Neural cell (in vitro differentiated cells): ENCODE data around the gene SLFN12L. TPM values are rescaled to one million over a fixed set of nuclear protein-coding genes. Genes with fewer than 3 reads are reported as not detected.

ENCODE experiments used
- H2AFZ ChIP-seq: fragments of 200-600, 300-800 bp; sonication (generic), shearing (Covaris generic); 2 replicates; pipeline ENCODE4 v1.6.0; 2014; ENCODE audit warnings: low read depth, mild to moderate bottlenecking, antibody characterized with exemption, low read length, moderate library complexity
- H3F3A ChIP-seq: fragments of 200-600 bp; shearing (Covaris generic); 2 replicates; pipeline ENCODE4 v1.6.1; 2016; ENCODE audit warnings: mild to moderate bottlenecking, moderate library complexity, mixed read lengths, antibody characterized with exemption, low read length; ENCODE audit not compliant: insufficient read depth, poor library complexity, severe bottlenecking
- H3K27ac ChIP-seq: fragments of 200-600, 300-800 bp; sonication (generic), shearing (Covaris generic); 2 replicates; pipeline ENCODE4 v1.5.1; 2014; ENCODE audit warnings: mild to moderate bottlenecking, low read length, moderate library complexity
- H3K27me3 ChIP-seq: fragments of 300-800, 200-600 bp; sonication (generic), shearing (Covaris generic); 2 replicates; pipeline ENCODE4 v1.6.0; 2014; ENCODE audit warnings: mild to moderate bottlenecking, low read depth, low read length, moderate library complexity; ENCODE audit not compliant: insufficient read depth
- H3K36me3 ChIP-seq: fragments of 300-800, 200-600 bp; sonication (generic), shearing (Covaris generic); 2 replicates; pipeline ENCODE4 v1.5.1; 2014; ENCODE audit warnings: mild to moderate bottlenecking, antibody characterized with exemption, low read length, moderate library complexity; ENCODE audit not compliant: insufficient read depth
- H3K4me2 ChIP-seq: fragments of 300-800, 200-600 bp; sonication (generic), shearing (Covaris generic); 2 replicates; pipeline ENCODE4 v1.6.0; 2014; ENCODE audit warnings: mild to moderate bottlenecking, low read length
- H3K4me3 ChIP-seq: fragments of 300-800, 200-600 bp; sonication (generic), shearing (Covaris generic); 2 replicates; pipeline ENCODE4 v1.5.1; 2014; ENCODE audit warnings: mild to moderate bottlenecking, low read length, moderate library complexity
- H3K79me2 ChIP-seq: fragments of 200-600 bp; shearing (Covaris generic); replicated peaks from 2 replicates; pipeline ENCODE4 v1.6.0; 2014; ENCODE audit warnings: mild to moderate bottlenecking, low read length, moderate library complexity; ENCODE audit not compliant: insufficient read depth
- H3K9ac ChIP-seq: fragments of 300-800, 200-600 bp; sonication (generic), shearing (Covaris generic); 2 replicates; pipeline ENCODE4 v1.6.1; 2016; ENCODE audit warnings: mild to moderate bottlenecking, low read length, mixed read lengths
- H3K9me2 ChIP-seq: fragments of 200-600 bp; shearing (Covaris generic); 2 replicates; pipeline ENCODE4 v1.6.1; 2016; ENCODE audit warnings: mild to moderate bottlenecking, low read length, mixed read lengths; ENCODE audit not compliant: insufficient read depth
- H3K9me3 ChIP-seq: fragments of 200-600, 300-800 bp; sonication (generic), shearing (Covaris generic); 2 replicates; pipeline ENCODE4 v1.6.1; 2016; ENCODE audit warnings: mild to moderate bottlenecking, mixed run types, low read length, moderate library complexity, mixed read lengths
- H4K20me1 ChIP-seq: fragments of 200-600 bp; shearing (Covaris generic); 2 replicates; pipeline ENCODE4 v1.6.1; 2016; ENCODE audit warnings: mild to moderate bottlenecking, mixed run types; ENCODE audit not compliant: insufficient read depth
- EP300 ChIP-seq: fragments of 450-650 bp; conservative IDR thresholded peaks from 2 replicates; pipeline ENCODE4 v1.6.1; 2014; ENCODE audit warnings: antibody characterized with exemption, mild to moderate bottlenecking, moderate library complexity; ENCODE audit not compliant: poor library complexity, severe bottlenecking
- EZH2 ChIP-seq: fragments of 200-600, 300-800 bp; shearing (Covaris generic), sonication (generic); IDR thresholded peaks from 2 replicates; pipeline ENCODE4 v1.6.1; 2014; ENCODE audit warnings: antibody characterized with exemption, low read length, borderline replicate concordance, mild to moderate bottlenecking; ENCODE audit not compliant: insufficient read depth, poor library complexity, severe bottlenecking
- MXI1 ChIP-seq: fragments of 450-650 bp; conservative IDR thresholded peaks from 2 replicates; pipeline ENCODE4 v1.6.1; 2014; ENCODE audit warnings: antibody characterized with exemption, mild to moderate bottlenecking; ENCODE audit not compliant: poor library complexity, severe bottlenecking
- RAD21 ChIP-seq: fragments of 450-650 bp; conservative IDR thresholded peaks from 2 replicates; pipeline ENCODE4 v1.6.1; 2014; ENCODE audit warnings: antibody characterized with exemption, mild to moderate bottlenecking, moderate library complexity
- SMC3 ChIP-seq: fragments of 450-650 bp; conservative IDR thresholded peaks from 2 replicates; pipeline ENCODE4 v1.6.1; 2014; ENCODE audit warnings: antibody characterized with exemption, mild to moderate bottlenecking, moderate library complexity; ENCODE audit not compliant: poor library complexity
- TAF1 ChIP-seq: IDR thresholded peaks from 2 replicates; pipeline ENCODE4 v1.6.1; 2012; ENCODE audit warnings: low read depth
- polyA plus RNA-seq: library from polyadenylated mRNA; depleted of rRNA; stranded (reverse); fragments of >200 nt; gene quantifications from 2 replicates; pipeline ENCODE4 v1.2.3, GENCODE V29; 2014
- TF ChIP-seq, protein P1 (sequence below): IDR thresholded peaks from 2 replicates; pipeline ENCODE4 v1.6.1; 2012; ENCODE audit warnings: borderline replicate concordance

Gene SLFN12L
- polyA plus RNA-seq, 1 donor from 2014 or later: not detected

DNA sequence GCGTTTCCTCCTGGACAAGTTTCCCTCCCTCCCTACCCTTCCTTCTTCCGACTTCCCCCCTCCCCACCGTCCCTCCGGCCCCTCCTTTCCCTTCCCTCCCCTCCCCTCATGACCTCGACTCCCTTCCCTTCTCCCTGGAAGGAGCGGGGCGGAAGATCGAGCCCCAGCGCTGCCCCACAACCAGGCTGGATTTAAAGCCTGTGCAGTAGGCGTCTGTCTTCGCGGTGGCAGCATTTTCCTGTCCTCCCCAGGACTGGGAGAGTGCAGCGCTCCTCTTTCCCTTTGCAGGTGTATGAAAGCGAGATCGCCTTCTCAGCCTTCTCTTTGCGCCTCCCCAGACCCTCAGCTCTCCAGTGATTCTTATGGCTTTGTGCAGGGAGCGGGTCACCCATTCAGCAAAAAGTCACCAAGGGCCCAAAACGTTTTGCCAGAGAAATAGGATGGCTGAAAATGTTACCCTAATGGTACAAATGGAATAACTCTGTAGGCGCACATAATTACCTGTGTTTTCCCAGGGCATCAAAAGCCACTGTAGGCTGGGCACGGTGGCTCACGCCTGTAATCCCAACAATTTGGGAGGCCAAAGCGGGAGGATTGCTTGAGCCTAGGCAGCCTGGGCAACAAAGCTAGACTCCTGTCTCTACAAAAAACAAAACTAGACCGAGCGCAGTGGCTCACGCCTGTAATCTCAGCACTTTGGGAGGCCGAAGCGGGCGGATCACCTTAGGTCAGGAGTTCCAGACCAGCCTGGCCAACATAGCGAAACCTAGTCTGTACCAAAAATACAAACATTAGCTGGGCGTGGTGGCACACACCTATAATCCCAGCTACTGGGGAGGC, 40.8 kb downstream of the SLFN12L start (continued):
- TF ChIP-seq EZH2: no peak

DNA sequence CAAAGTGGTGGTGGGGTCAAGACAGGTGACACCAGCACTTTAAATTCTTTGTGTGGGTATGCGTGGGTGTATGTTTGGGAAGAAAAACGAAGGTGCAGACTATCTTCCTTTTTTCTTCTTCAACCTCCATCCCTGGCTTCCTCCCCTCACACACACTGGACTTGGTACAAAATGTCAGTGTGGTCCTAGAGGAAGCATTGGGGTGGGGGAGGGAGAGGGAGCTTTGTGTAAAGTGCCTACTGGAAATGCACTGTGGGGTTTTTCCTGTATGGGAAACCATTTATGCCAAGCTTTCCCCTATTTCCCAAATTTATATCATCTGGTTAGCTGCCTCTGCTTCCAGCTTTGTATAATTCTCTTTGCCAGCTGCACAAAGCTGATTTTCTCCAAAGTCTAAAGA, 44.4 kb downstream of the SLFN12L start:
- no peaks in the 10 kb centered on the region for H4K20me1 ChIP-seq
- no peaks in the 10 kb centered on the region for H3F3A ChIP-seq
- no peak overlapping the region for H3K9ac ChIP-seq
- H3K9me3 ChIP-seq: peaks cover 22% of the 10 kb centered on the region
- H3K79me2 ChIP-seq: no peaks in the 10 kb centered on the region
- TF ChIP-seq TAF1: no peak
- TF ChIP-seq, protein P1, sequence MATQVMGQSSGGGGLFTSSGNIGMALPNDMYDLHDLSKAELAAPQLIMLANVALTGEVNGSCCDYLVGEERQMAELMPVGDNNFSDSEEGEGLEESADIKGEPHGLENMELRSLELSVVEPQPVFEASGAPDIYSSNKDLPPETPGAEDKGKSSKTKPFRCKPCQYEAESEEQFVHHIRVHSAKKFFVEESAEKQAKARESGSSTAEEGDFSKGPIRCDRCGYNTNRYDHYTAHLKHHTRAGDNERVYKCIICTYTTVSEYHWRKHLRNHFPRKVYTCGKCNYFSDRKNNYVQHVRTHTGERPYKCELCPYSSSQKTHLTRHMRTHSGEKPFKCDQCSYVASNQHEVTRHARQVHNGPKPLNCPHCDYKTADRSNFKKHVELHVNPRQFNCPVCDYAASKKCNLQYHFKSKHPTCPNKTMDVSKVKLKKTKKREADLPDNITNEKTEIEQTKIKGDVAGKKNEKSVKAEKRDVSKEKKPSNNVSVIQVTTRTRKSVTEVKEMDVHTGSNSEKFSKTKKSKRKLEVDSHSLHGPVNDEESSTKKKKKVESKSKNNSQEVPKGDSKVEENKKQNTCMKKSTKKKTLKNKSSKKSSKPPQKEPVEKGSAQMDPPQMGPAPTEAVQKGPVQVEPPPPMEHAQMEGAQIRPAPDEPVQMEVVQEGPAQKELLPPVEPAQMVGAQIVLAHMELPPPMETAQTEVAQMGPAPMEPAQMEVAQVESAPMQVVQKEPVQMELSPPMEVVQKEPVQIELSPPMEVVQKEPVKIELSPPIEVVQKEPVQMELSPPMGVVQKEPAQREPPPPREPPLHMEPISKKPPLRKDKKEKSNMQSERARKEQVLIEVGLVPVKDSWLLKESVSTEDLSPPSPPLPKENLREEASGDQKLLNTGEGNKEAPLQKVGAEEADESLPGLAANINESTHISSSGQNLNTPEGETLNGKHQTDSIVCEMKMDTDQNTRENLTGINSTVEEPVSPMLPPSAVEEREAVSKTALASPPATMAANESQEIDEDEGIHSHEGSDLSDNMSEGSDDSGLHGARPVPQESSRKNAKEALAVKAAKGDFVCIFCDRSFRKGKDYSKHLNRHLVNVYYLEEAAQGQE: no peak
- TF ChIP-seq MXI1: no peak
- TF ChIP-seq SMC3: no peak
- H3K9me2 ChIP-seq: no peaks in the 10 kb centered on the region
- no peak overlapping the region for H3K27ac ChIP-seq
- H2AFZ ChIP-seq: no peak overlapping the region
- no peaks in the 10 kb centered on the region for H3K36me3 ChIP-seq
- no peak overlapping the region for H3K4me3 ChIP-seq
- H3K27me3 ChIP-seq: peaks cover 100% of the 10 kb centered on the region
- no peak overlapping the region for H3K4me2 ChIP-seq

DNA sequence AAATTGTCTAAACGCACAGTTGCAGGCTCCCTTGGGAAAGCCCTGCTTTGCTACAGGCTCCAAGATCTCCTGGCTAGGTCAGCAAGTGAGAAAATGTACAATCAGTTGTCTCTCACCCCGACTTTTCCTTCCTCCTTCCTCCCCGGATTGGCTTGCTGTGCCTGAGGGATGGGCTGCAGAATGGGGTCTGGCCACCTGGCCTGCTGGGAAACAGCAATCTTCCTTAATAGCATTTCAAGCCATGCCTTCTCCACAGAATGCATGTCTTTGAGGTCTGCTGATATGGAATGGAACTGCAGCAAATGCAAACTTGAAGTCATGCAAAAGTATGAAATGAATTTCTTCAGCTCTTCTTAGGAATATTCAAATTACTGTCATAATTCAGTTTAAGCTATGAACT, 46.1 kb downstream of the SLFN12L start:
- Histone ChIP-seq H3K4me2 (no peak overlapping the region), H4K20me1 (no peaks in the 10 kb centered on the region), H3K4me3 (no peak overlapping the region), H3K79me2 (no peaks in the 10 kb centered on the region), H3K27ac (no peak overlapping the region), H3K9me3 (peaks cover 22% of the 10 kb centered on the region), H3K9ac (no peak overlapping the region), H3F3A (no peaks in the 10 kb centered on the region), H3K36me3 (no peaks in the 10 kb centered on the region), H2AFZ (no peak overlapping the region), H3K27me3 (peaks cover 100% of the 10 kb centered on the region), H3K9me2 (no peaks in the 10 kb centered on the region)
- TF ChIP-seq EP300 (no peak), EZH2 (no peak), TAF1 (no peak), RAD21 (no peak), MXI1 (no peak)
